Erythroblast (primary cell): ENCODE measurements around the gene SMAP1.

Experiments used
- GATA1 ChIP-seq: IDR thresholded peaks from 2 replicates; pipeline ENCODE4 v1.6.1; 2011; ENCODE audit warnings: low read depth, mild to moderate bottlenecking, control low read depth, low read length, moderate library complexity
- POLR2A ChIP-seq: IDR thresholded peaks from 2 replicates; pipeline ENCODE4 v1.6.1; 2011; ENCODE audit warnings: mild to moderate bottlenecking, low read length

- no peak for TF ChIP-seq POLR2A
- TF ChIP-seq GATA1, result no peak
Observed at GRCh38 chr6:70823651-70824050, 156.0 kb downstream of the SMAP1 start.
